Measurements from ENCODE around the gene CARMIL3. TPM values are rescaled to one million over a fixed set of nuclear protein-coding genes. Genes with fewer than 3 reads are reported as not detected.

Gene CARMIL3
- total and polyA plus RNA-seq, 2 of the 8 experiments (the other 6 are each of a cell fraction or from before 2014, with no cell fraction given) = 6.0 to 9.0 TPM

GRCh38 chr14:24113379-24113800, 61.6 kb downstream of the CARMIL3 start (continued):
- no peak for TF ChIP-seq EGR1 (IDR thresholded peaks at IDR 0.05; ENCODE audit: borderline replicate concordance, low read depth, low read length)
- TF ChIP-seq TEAD4 (IDR thresholded peaks at IDR 0.05; ENCODE audit: low read depth, low read length) = no peak

All from H1 (cell line).